Measurements from ENCODE around the gene POSTN. TPM values are rescaled to one million over a fixed set of nuclear protein-coding genes. Genes with fewer than 3 reads are reported as not detected.
A peak's percentile ranks its signal among the peaks of the same experiment; 100 is the strongest.

The POSTN gene, protein sequence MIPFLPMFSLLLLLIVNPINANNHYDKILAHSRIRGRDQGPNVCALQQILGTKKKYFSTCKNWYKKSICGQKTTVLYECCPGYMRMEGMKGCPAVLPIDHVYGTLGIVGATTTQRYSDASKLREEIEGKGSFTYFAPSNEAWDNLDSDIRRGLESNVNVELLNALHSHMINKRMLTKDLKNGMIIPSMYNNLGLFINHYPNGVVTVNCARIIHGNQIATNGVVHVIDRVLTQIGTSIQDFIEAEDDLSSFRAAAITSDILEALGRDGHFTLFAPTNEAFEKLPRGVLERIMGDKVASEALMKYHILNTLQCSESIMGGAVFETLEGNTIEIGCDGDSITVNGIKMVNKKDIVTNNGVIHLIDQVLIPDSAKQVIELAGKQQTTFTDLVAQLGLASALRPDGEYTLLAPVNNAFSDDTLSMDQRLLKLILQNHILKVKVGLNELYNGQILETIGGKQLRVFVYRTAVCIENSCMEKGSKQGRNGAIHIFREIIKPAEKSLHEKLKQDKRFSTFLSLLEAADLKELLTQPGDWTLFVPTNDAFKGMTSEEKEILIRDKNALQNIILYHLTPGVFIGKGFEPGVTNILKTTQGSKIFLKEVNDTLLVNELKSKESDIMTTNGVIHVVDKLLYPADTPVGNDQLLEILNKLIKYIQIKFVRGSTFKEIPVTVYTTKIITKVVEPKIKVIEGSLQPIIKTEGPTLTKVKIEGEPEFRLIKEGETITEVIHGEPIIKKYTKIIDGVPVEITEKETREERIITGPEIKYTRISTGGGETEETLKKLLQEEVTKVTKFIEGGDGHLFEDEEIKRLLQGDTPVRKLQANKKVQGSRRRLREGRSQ
- total RNA-seq (2012; rRNA removed) (31.9 and 32.6 TPM in 2 replicates), polyA plus RNA-seq (2012; rRNA removed) (31.5 and 44.7 TPM in 2 replicates), Bru-seq, nascent RNA (percentile 74 among the genes with signal in this experiment), BruChase-seq, experiment 1, labeled RNA remaining after a 6-hour chase (percentile 88 among the genes with signal in this experiment), BruChase-seq, experiment 2, labeled RNA remaining after a 2-hour chase (percentile 75 among the genes with signal in this experiment)
- 4.5 and 6.2 TPM in 2 replicates for polyA plus RNA-seq (2012; cell fraction: cytosol; rRNA removed)
- 1.9 and 29.5 TPM in 2 replicates for polyA plus RNA-seq (2012; cell fraction: nucleus; rRNA removed; ENCODE audit: low replicate concordance)
- long read RNA-seq, transcript POSTN-209 (21 exons, 3,214 nt): major isoform, 45 of 144 reads
- long read RNA-seq, transcript POSTN-201 (21 exons, 3,071 nt): minor isoform, 11 of 144 reads
- long read RNA-seq, transcript POSTN-202 (22 exons, 3,196 nt): minor isoform, 12 of 144 reads
- long read RNA-seq, partial matches to known transcripts: 8 of 144 reads
- long read RNA-seq, other reads (novel, unspliced or antisense): 64 of 144 reads

DNA sequence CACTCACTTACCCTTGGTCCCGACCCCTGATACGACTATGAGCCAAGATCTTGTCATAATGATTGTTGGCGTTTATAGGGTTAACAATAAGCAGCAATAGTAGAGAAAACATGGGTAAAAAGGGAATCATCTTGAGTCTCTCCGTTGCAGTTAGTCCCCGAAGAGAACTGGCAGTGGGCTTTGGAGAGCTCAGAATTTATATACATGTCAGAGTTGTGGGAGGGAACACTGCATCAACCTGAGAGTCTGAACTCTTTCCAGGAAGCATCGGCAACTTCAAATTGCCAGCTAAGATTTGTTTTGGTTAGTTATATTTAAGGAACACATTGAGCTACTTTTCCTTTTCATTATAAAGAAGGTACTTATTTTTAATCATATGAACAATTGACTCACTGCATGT, at the start of gene POSTN:
Gene POSTN, minus strand, starts transcription at position 172 of the 400 bp plus-strand sequence. Its CDS starts 42 bp downstream, at position 130.
- H3K56ac ChIP-seq (ENCODE audit: extremely low read depth, insufficient read depth, low read length): no peak within 1 kb of the TSS; the same call in 1 of the 2 replicates
- H2BK15ac ChIP-seq (ENCODE audit: low read depth, low read length): 0 out of 3 replicates have a peak within 1 kb of the TSS, but pooled peaks have one; percentile 75
- H3K14ac ChIP-seq (replicated peaks; ENCODE audit: low read depth, low read length): peak within 1 kb of the TSS; percentile 55
- BruUV-seq (replicated peaks): no TSS peak
- H2BK20ac ChIP-seq (ENCODE audit: low read depth, low read length): 0 out of 2 replicates have a peak within 1 kb of the TSS, but pooled peaks have one; percentile 17
- H4K5ac ChIP-seq (ENCODE audit: low read depth, low read length): no peak within 1 kb of the TSS; the same call in 1 of the 2 replicates
- no peak within 1 kb of the TSS for H2BK5ac ChIP-seq (ENCODE audit: low read depth, low read length, poor library complexity, severe bottlenecking)
- no peak within 1 kb of the TSS for H3K9ac ChIP-seq (ENCODE audit: low read depth, low read length)
- peak within 1 kb of the TSS; percentile 20; the same call in 1 of the 2 replicates for H3K4me3 ChIP-seq (ENCODE audit: insufficient read depth, low read depth, low read length)
- H4K20me1 ChIP-seq (ENCODE audit: insufficient read depth, low read length): no peaks in the 10 kb centered on the region
- H2AK5ac ChIP-seq (ENCODE audit: low read depth, low read length): no peak within 1 kb of the TSS
- in situ Hi-C loops (cut with MboI; ENCODE audit: low sequenced_read_pairs) (loop anchor here (5.0 kb wide), 1 partner anchor 486 kb away; no protein-coding TSS in a partner anchor), intact Hi-C loops (cut with micrococcal nuclease) (loop anchor here (5.0 to 10.0 kb wide), 4 partner anchors 121 to 404 kb away; no protein-coding TSS in a partner anchor), dilution Hi-C loops (cut with HindIII; ENCODE audit: low sequenced_read_pairs, unreplicated experiment) (no loop called here)
- H3K18ac ChIP-seq (ENCODE audit: low read depth, low read length): peak within 1 kb of the TSS; percentile 54
- H3K9me3 ChIP-seq (ENCODE audit: control insufficient read depth, insufficient read depth, low read length): no peaks in the 10 kb centered on the region
- H2BK120ac ChIP-seq (ENCODE audit: low read depth, low read length): peak within 1 kb of the TSS; percentile 16; the same call in 1 of the 2 replicates
- H3K36me3 ChIP-seq (ENCODE audit: control insufficient read depth, insufficient read depth, low read length): no peaks in the 10 kb centered on the region
- 0% methylated on average over 1 of the region's 6 CpGs; no CpG with 5 or more reads in 1 of the 2 experiments for WGBS, 2 experiments (ENCODE audit: extremely low coverage in 2 of 2, insufficient read length in 1 of 2)
- H3K23ac ChIP-seq (ENCODE audit: low read depth, low read length): no peak within 1 kb of the TSS
- no peaks in the 10 kb centered on the region for H3K9me1 ChIP-seq (ENCODE audit: insufficient read depth, low read length)
- DNase-seq (peak; percentile 49), ATAC-seq (ENCODE audit: low read depth) (peak; percentile 44; the same call in 1 of the 2 replicates)
- CTCF ChIA-PET: interaction anchor here (0.6 kb wide), 1 partner anchor 24 kb away, joined by 3 read pairs; no protein-coding TSS in a partner anchor
- peak within 1 kb of the TSS; percentile 49; the same call in 1 of the 2 replicates for H3K4ac ChIP-seq (ENCODE audit: low read depth, low read length)
- peak within 1 kb of the TSS; percentile 86 for H3K4me2 ChIP-seq (ENCODE audit: low read depth, low read length)
- H3K27ac ChIP-seq (ENCODE audit: insufficient read depth, low read length): no peak within 1 kb of the TSS
- H3K79me1 ChIP-seq (ENCODE audit: low read depth in 1 of 2, low read length in 2 of 2): no peaks in the 10 kb centered on the region
- POLR2A ChIA-PET (ENCODE audit: unreplicated experiment): no interaction called here
- H2AFZ ChIP-seq (replicated peaks; ENCODE audit: low read length, poor library complexity): peak within 1 kb of the TSS; percentile 61
- H3K4me1 ChIP-seq (ENCODE audit: control insufficient read depth, insufficient read depth, low read length): peaks cover 5% of the 10 kb centered on the region
- H4K8ac ChIP-seq (ENCODE audit: low read depth in 2 of 2, low read length in 2 of 2): peak within 1 kb of the TSS in 1 of 2 experiments; percentile 35; a peak in 1 of 4 replicates
- no peak within 1 kb of the TSS for H2AK9ac ChIP-seq (replicated peaks; ENCODE audit: low read depth, low read length, poor library complexity)
- H3K27me3 ChIP-seq (ENCODE audit: control insufficient read depth, insufficient read depth, low read length): no peaks in the 10 kb centered on the region
- no peak within 1 kb of the TSS for H4K91ac ChIP-seq (ENCODE audit: insufficient read depth, low read depth, low read length)
- TF ChIP-seq NFE2L2 (IDR thresholded peaks at IDR 0.05; ENCODE audit: low read depth, low read length) (no peak), RAD21 (IDR thresholded peaks at IDR 0.05; ENCODE audit: low read length) (no peak), FOS (IDR thresholded peaks at IDR 0.05; ENCODE audit: low read depth, low read length) (no peak), MAFK (IDR thresholded peaks at IDR 0.05; ENCODE audit: low read depth, low read length) (no peak), RFX5 (IDR thresholded peaks at IDR 0.05; ENCODE audit: low read depth, low read length) (no peak), MXI1 (IDR thresholded peaks at IDR 0.05; ENCODE audit: borderline replicate concordance, low read depth, low read length) (no peak), MAZ (IDR thresholded peaks at IDR 0.05; ENCODE audit: borderline replicate concordance, low read depth, low read length) (no peak)
- TF ChIP-seq, protein P1, sequence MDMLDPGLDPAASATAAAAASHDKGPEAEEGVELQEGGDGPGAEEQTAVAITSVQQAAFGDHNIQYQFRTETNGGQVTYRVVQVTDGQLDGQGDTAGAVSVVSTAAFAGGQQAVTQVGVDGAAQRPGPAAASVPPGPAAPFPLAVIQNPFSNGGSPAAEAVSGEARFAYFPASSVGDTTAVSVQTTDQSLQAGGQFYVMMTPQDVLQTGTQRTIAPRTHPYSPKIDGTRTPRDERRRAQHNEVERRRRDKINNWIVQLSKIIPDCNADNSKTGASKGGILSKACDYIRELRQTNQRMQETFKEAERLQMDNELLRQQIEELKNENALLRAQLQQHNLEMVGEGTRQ (IDR thresholded peaks at IDR 0.05; ENCODE audit: low read depth, low read length): no peak
- TF ChIP-seq, protein P2, sequence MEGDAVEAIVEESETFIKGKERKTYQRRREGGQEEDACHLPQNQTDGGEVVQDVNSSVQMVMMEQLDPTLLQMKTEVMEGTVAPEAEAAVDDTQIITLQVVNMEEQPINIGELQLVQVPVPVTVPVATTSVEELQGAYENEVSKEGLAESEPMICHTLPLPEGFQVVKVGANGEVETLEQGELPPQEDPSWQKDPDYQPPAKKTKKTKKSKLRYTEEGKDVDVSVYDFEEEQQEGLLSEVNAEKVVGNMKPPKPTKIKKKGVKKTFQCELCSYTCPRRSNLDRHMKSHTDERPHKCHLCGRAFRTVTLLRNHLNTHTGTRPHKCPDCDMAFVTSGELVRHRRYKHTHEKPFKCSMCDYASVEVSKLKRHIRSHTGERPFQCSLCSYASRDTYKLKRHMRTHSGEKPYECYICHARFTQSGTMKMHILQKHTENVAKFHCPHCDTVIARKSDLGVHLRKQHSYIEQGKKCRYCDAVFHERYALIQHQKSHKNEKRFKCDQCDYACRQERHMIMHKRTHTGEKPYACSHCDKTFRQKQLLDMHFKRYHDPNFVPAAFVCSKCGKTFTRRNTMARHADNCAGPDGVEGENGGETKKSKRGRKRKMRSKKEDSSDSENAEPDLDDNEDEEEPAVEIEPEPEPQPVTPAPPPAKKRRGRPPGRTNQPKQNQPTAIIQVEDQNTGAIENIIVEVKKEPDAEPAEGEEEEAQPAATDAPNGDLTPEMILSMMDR (conservative IDR thresholded peaks at IDR 0.05; ENCODE audit: low read depth, low read length): no peak
